ENCODE measurements around the gene CT45A10.
"Not testable (repeated sequence)": the region's sequence is repeated elsewhere in the genome, so short reads cannot be mapped to it uniquely, and the experiment has no call there.

Gene CT45A10, protein sequence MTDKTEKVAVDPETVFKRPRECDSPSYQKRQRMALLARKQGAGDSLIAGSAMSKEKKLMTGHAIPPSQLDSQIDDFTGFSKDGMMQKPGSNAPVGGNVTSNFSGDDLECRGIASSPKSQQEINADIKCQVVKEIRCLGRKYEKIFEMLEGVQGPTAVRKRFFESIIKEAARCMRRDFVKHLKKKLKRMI

DNA sequence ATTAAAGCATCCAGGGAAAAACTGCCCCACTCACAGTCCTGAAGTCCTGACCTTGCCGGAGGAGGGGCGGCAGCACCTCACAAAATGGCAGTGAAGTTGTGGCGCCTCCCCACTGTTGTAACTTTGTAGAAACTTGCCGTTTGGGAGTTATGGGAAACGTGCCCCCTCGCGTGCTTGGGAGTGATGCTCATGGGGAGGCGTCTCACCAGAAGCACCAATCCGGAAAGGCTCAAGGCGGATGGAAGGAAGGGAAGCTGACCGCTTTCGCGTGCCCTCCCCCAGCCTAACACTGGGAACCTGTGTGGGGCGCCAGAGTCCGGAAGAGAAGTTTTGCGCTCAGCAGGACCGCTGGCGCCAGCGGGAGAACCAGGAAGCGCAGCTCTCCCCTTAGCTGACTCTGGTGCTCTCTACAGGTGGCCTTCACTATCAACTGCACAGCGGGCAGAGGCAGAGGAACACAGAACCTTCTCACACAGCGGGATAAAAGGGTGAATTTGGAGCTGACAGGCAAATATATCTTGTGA lies at the start of gene CT45A10, which contains the start of gene SAGE1:
CT45A10 (minus strand) TSS at position 151 of the 524 bp plus-strand sequence. CDS start 8,100 bp downstream, outside the sequence.
SAGE1 (plus strand) TSS at position 423 of the 524 bp plus-strand sequence. CDS start 2,527 bp downstream, outside the sequence.
- no peak for DNase-seq

DNA sequence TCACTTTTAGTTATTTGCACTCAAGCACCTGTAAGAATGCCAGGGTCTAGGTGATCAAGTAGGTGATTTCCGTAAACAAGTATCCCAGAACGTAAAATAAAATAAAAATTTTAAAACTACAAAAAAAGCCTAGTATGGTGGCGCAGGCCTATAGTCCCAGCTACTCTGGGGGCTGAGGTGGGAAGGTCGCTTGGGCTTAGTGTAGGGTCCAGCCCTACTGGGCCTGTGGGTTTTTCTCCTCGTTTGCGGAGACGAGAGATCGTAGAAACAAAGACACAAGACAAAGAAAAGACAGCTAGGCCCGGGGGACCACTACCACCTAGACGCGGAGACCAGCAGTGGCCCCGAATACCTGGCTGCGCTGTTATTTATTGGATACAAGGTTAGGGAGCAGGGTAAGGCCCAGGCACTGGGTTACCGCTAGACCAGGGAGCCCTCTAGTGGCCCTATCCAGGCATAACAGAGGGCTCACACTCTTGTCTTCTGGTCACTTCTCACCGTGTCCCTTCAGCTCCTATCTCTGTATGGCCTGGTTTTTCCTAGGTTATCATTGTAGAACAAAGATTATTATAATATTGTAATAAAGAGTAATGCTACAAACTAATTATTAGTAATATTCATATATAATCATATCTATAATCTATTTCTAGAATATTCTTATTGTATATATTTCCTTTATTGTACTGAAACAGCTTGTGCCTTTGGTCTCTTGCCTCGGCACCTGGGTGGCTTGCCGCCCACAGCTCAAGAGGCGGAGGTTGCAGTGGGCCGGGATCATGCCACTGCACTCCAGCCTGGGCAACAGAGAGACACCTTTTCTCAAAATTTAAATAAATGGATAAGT lies 38.6 kb upstream of the CT45A10 start:
- DNase-seq = no peak

DNA sequence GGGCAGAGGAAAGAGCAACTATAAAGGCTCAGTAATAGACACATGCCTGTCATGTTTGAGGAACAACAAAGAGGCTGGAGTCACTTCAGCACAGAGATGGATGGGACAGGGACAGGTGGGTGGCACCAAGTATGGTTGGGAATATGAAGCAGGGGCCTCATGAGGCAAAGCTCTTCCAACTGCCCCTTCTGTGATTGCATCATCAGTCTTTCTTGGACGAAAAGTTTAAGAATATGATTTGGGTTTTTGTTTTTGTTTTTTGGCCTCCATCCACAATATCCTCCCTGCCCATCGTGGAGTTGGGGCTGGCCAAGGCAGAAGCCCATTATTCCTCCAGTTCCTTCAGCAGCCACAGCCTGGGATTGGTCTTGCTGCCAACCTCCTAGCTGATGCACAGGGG lies 34.7 kb upstream of the CT45A10 start:
- DNase-seq = no peak

DNA sequence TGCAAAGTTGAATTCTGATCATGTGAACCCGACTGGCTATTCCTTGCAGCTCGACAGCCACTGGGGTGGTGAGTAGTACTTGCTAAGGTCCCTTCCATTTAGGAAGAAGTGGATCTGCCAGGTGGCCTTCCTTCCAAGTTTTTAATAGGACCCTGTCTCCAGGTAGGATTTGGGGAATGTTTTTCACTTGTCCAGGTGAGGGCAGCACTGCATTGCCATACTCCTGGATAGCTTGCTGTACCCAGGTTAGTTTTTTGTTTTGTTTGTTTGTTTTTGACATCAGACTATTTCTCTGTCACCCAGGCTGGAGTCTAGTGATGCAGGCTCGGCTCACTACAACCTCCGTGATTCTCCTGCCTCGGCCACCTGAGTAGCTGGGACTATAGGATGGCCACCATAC lies 30.1 kb upstream of the CT45A10 start:
- DNase-seq = no peak

DNA sequence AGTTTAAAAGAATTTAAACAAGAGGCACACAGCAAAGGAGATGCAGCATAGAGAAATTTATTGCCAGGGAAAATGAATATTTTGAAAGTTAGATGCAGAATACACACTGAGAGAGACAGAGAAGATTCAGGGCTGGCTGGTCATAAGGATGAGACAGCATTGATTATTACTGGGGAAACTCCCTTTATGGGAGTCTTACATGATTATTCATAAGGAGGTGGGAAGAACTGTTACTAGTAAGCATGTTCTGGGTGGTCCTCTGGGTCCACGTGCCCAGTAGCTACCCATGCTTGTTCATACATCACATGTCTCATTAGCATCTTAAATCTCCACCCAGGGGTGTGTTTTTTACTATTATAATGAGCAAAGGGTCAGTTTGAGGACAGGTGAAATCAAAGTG lies 27.3 kb upstream of the CT45A10 start:
- DNase-seq = not testable (repeated sequence)

DNA sequence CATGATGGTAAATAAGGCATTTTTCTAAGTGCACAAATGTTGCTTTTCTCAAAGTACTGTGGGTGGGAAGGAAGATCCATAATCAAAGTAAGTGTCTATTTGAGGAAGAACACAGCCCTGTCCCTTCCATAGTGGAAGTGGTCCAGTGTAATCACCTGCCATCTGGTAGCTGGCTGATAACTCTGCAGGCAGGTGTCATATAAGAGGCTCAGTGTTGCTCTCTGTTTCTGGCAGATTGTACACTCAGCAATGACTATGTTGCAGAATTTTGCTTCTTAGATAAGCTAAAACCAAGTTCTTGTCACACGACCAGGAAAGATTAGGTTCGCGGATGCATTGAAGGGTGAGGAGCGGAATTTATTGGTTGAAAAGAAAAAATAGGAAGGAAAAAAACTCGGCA lies 21.2 kb upstream of the CT45A10 start:
- DNase-seq = no peak

DNA sequence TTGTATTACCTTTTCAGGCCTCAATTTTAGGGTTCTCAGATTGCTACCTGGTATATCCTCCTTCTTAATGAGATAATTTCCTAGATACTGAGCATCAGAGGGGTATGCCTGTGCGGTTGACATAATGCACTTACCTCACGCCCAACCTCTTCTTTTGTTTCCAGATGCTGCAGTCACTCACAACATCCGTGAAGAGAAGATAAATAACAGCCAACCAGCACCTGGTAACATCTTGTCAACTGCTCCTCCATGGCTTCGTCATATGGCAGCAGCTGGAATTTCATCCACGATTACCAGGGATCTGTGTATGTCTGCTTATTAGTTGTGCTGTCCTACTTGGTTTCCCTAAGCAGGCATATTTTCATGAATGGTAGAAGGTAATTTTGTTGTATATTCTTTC lies 17.0 kb upstream of the CT45A10 start:
- DNase-seq = no peak

DNA sequence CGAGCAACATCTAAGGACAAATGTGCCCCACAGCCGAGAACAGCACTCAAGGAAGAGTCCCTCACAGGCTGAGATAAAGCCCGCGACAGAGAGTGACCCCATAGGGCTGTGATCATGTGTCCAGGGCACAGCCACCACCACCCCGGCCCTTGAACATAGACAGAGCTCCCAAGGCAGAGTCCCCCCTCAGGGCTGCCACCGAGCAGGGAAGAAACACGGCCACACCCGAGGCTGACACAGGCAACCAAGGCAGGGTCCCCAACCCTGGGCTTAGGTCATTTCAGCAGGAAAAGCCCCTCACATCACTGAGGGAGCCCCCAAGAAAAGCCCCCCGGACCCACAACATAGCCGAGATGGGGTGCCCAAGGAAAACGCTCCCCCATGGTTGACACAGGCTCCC lies 463 bp downstream of the CT45A10 start:
- no peak for DNase-seq

DNA sequence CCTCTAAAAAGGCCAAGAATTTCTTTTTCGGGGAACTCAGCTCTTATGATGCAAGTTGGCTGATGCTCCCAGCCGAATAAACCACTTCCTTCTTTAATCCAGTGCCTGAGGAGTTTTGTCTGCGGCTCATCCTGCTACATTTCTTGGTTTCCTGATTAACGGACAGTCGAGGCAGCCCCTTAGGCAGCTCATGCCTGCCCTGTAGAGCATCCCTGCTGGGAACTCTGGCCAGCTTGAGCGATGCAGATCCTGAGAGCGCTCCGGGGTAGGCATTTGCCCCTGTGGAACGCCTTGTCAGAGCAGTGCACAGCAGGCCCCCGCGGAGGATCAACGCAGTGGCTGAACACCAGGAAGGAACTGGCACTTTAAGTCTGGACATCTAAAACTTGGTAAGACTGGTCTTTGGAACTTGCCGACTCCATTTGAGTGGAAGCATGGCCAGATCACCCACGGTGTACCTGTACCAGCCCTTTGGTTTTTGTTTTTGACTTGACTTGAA lies 3.1 kb downstream of the CT45A10 start:
- DNase-seq = no peak

DNA sequence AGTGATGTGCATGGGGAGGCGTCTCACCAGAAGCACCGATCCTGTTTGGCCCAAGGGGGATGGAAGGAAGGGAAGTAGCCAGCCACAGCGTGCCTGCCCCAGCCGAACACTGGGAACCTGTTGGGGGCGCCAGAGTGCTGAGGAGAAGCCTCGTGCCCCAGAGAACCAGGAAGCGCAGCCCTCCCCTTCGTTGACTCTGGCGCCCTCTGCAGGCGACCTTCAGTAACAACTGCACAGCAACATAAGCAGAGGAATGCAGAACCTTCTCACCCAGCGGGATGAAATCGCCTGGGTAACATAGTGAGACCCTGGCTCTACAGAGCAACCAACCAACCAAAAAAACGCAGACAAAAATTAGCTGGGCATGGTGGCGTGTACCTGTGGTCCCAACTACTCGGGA lies 4.3 kb downstream of the CT45A10 start:
- not testable (repeated sequence) for DNase-seq

DNA sequence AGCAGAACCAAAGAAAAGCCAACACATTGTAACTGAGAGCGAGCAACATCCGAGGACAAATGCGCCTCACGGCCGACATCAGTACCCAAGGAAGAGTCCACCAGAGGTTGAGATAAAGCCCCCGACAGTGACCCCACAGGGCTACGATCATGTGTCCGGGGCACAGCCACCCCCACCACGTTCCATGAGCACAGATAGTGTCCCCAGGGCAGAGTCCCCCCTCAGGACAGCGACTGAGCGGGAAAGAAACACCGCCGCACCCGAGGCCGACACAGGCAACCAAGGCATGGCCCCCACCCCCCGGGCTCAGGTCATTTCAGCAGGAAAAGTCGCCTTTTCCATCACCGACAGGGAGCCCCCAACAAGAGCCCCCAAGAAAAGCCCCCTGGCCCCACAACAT lies 5.0 kb downstream of the CT45A10 start:
- DNase-seq = not testable (repeated sequence)

DNA sequence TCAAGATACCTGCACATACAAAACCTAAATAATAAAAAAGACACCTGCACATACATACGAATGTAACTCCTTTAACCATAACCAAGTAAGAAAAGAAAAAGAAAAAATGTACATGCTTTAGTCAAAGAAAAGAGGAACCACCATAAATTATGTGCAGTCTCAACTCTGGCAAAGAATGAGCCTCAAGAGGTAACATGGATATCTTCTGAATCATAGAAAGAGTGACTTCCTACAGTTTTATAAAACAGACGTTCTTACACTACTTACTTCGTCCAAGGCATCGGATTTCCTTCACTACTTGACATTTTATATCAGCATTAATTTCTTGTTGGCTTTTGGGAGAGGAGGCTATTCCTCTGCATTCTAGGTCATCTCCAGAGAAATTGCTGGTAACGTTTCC lies 10.5 kb downstream of the CT45A10 start:
- not testable (repeated sequence) for DNase-seq

DNA sequence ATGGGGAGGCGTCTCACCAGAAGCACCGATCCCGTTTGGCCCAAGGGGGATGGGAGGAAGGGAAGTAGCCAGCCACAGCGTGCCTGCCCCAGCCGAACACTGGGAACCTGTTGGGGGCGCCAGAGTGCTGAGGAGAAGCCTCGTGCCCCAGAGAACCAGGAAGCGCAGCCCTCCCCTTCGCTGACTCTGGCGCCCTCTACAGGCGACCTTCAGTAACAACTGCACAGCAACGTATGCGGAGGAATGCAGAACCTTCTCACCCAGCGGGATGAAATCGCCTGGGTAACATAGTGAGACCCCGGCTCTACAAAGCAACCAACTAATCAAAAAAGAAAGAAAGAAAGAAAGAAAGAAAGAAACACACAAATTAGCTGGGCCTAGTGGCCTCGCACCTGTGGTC lies 21.5 kb downstream of the CT45A10 start, which contains the start of gene CT45A9:
CT45A9 (minus strand) TSS at position 101 of the 400 bp plus-strand sequence. CDS start 3,751 bp downstream, outside the sequence.
- not testable (repeated sequence) for DNase-seq

DNA sequence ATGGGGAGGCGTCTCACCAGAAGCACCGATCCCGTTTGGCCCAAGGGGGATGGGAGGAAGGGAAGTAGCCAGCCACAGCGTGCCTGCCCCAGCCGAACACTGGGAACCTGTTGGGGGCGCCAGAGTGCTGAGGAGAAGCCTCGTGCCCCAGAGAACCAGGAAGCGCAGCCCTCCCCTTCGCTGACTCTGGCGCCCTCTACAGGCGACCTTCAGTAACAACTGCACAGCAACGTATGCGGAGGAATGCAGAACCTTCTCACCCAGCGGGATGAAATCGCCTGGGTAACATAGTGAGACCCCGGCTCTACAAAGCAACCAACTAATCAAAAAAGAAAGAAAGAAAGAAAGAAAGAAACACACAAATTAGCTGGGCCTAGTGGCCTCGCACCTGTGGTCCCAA lies 38.8 kb downstream of the CT45A10 start, which contains the start of gene CT45A8:
CT45A8 (minus strand) TSS at position 101 of the 400 bp plus-strand sequence. CDS start 3,755 bp downstream, outside the sequence.
- not testable (repeated sequence) for DNase-seq

DNA sequence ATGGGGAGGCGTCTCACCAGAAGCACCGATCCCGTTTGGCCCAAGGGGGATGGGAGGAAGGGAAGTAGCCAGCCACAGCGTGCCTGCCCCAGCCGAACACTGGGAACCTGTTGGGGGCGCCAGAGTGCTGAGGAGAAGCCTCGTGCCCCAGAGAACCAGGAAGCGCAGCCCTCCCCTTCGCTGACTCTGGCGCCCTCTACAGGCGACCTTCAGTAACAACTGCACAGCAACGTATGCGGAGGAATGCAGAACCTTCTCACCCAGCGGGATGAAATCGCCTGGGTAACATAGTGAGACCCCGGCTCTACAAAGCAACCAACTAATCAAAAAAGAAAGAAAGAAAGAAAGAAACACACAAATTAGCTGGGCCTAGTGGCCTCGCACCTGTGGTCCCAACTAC lies 56.1 kb downstream of the CT45A10 start, which contains the start of gene CT45A7:
CT45A7 (minus strand) TSS at position 101 of the 400 bp plus-strand sequence. CDS start 3,747 bp downstream, outside the sequence.
- not testable (repeated sequence) for DNase-seq
